ENCODE measurements around the gene SLC27A2.
"Not testable (repeated sequence)": the region's sequence is repeated elsewhere in the genome, so short reads cannot be mapped to it uniquely, and the experiment has no call there.

Gene SLC27A2

GRCh38 chr15:50163719-50164410 lies 18.1 kb upstream of the SLC27A2 start:
- no peak overlapping the region for H3K27ac ChIP-seq
- TF ChIP-seq ZFX (IDR thresholded peaks at IDR 0.05; ENCODE audit: borderline replicate concordance), result no peak
- TF ChIP-seq, protein P1, sequence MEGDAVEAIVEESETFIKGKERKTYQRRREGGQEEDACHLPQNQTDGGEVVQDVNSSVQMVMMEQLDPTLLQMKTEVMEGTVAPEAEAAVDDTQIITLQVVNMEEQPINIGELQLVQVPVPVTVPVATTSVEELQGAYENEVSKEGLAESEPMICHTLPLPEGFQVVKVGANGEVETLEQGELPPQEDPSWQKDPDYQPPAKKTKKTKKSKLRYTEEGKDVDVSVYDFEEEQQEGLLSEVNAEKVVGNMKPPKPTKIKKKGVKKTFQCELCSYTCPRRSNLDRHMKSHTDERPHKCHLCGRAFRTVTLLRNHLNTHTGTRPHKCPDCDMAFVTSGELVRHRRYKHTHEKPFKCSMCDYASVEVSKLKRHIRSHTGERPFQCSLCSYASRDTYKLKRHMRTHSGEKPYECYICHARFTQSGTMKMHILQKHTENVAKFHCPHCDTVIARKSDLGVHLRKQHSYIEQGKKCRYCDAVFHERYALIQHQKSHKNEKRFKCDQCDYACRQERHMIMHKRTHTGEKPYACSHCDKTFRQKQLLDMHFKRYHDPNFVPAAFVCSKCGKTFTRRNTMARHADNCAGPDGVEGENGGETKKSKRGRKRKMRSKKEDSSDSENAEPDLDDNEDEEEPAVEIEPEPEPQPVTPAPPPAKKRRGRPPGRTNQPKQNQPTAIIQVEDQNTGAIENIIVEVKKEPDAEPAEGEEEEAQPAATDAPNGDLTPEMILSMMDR (IDR thresholded peaks at IDR 0.05), result no peak

DNA sequence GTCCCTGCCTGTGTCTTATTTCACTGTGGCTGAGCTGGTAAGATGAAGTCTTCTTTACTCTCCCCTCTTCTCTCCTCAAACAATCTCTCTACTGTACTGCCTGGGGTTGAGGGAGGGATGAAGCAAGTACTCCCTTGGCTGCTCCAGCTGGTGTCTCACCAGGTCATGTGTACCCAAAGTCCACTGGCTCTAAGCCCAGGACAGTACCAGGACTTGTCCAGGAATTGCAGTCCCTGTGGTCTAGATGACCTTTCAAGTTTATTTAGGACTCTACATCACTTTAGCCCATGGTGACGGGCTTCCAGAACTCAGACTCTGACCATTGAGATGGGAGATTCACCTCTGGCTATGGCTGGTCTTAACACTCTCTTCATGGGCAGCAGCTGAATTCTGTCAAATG lies 17.5 kb upstream of the SLC27A2 start:
- H3K27ac ChIP-seq, result no peak overlapping the region

DNA sequence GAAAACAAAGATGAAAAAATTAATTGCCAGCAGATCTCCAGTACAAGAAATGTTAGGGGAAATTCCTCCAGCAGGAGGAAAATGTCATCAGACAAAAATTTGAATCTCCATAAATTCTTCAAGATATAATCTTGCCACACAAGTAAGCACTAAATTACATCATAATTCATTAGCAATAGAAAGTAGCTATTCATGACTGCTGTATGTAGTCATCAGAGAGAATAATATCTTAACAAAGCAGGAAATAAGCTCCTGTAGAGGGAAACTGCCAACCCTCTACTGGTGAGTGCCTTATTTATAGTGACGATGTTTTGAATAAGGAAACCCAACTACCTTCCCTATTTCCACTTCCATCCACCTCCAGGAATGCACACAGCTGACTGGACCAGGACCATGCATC lies 15.8 kb upstream of the SLC27A2 start:
- no peak overlapping the region for H3K27ac ChIP-seq
- TF ChIP-seq, protein P1 (IDR thresholded peaks at IDR 0.05), result no peak
- no peak for TF ChIP-seq ZFX (IDR thresholded peaks at IDR 0.05; ENCODE audit: borderline replicate concordance)

More for the DNA sequence above, 17.5 kb upstream of the SLC27A2 start:
- TF ChIP-seq, protein P1 (IDR thresholded peaks at IDR 0.05), result no peak
- no peak for TF ChIP-seq ZFX (IDR thresholded peaks at IDR 0.05; ENCODE audit: borderline replicate concordance)

- H3K27ac ChIP-seq, result no peak overlapping the region
- TF ChIP-seq, protein P1 (IDR thresholded peaks at IDR 0.05), result no peak
- no peak for TF ChIP-seq ZFX (IDR thresholded peaks at IDR 0.05; ENCODE audit: borderline replicate concordance)
Measured at GRCh38 chr15:50167110-50167509, 14.9 kb upstream of the SLC27A2 start.

GRCh38 chr15:50168379-50168778 lies 13.6 kb upstream of the SLC27A2 start:
- no peak overlapping the region for H3K27ac ChIP-seq
- no peak for TF ChIP-seq ZFX (IDR thresholded peaks at IDR 0.05; ENCODE audit: borderline replicate concordance)

GRCh38 chr15:50168783-50169411 lies 13.1 kb upstream of the SLC27A2 start:
- H3K27ac ChIP-seq, result no peak overlapping the region
- TF ChIP-seq, protein P1 (IDR thresholded peaks at IDR 0.05), result no peak
- no peak for TF ChIP-seq ZFX (IDR thresholded peaks at IDR 0.05; ENCODE audit: borderline replicate concordance)

DNA sequence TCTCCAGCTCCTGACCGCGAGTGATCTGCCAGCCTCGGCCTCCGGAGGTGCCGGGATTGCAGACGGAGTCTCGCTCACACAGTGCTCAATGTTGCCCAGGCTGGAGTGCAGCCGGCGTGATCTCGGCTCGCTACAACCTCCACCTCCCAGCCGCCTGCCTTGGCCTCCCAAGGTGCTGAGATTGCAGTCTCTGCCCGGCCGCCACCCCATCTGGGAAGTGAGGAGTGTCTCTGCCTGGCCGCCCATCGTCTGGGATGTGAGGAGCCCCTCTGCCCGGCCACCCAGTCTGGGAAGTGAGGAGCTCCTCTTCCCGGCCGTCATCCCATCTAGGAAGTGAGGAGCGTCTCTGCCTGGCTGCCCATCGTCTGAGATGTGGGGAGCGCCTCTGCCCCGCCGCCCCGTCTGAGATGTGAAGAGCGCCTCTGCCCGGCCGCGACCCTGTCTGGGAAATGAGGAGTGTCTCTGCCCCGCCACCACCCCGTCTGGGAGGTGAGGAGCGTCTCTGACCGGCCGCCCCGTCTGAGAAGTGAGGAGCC lies 9.6 kb upstream of the SLC27A2 start:
- H3K27ac ChIP-seq, result not testable (repeated sequence)

GRCh38 chr15:50176869-50177268 lies 5.1 kb upstream of the SLC27A2 start:
- H3K27ac ChIP-seq, result no peak overlapping the region
- no peak for TF ChIP-seq ZFX (IDR thresholded peaks at IDR 0.05; ENCODE audit: borderline replicate concordance)
- TF ChIP-seq, protein P1 (IDR thresholded peaks at IDR 0.05), result no peak

Data from 22Rv1 (cell line).